Left lung (tissue), 10 donors: ENCODE measurements around the gene SLC23A2. TPM values are rescaled to one million over a fixed set of nuclear protein-coding genes. Genes with fewer than 3 reads are reported as not detected.
A peak's percentile ranks its signal among the peaks of the same experiment; 100 is the strongest.

Experiments used
- ATAC-seq: fragments of 200-7000 bp; cut with Tn5 transposase; one replicate; pipeline ENCODE4 v1.9.1; 2020; ENCODE audit warnings: moderate library complexity
- DNase-seq, 4 donors: peaks; one replicate each; pipeline ENCODE4 v3.0.0-alpha.2; 2013 to 2020
- H3K27ac ChIP-seq, 2 donors: fragments of 200-600 bp; sonication (generic) in 1 of 2; one replicate each; pipeline versions ENCODE4 v1.5.0 to v1.8.0; 2020 to 2021
- H3K27me3 ChIP-seq, 2 donors: fragments of 200-600 bp; sonication (generic) in 1 of 2; one replicate each; pipeline versions ENCODE4 v1.5.0 to v1.8.0; 2020 to 2021
- H3K36me3 ChIP-seq, 2 donors: fragments of 200-600 bp; sonication (generic) in 1 of 2; one replicate each; pipeline versions ENCODE4 v1.5.0 to v1.8.0; 2020 to 2021
- H3K4me1 ChIP-seq, 2 donors: fragments of 200-600 bp; one replicate each; pipeline ENCODE4 v1.8.0; 2021
- H3K4me3 ChIP-seq, 2 donors: fragments of 200-600 bp; sonication (generic) in 1 of 2; one replicate each; pipeline versions ENCODE4 v1.5.0 to v1.8.0; 2020 to 2021; ENCODE audit warnings: mild to moderate bottlenecking in 1 of 2
- H3K9me3 ChIP-seq, 2 donors: fragments of 200-600 bp; sonication (generic) in 1 of 2; one replicate each; pipeline versions ENCODE4 v1.5.0 to v1.8.0; 2020 to 2021
- intact Hi-C, 2 donors: fragments of 100-400 bp; cut with DNase I; formaldehyde crosslinking; loops; one replicate each; pipeline versions ENCODE4 v1.11.2 to v1.14.2; 2022
- polyA plus RNA-seq, 6 donors: library from polyadenylated mRNA; unstranded; fragments of 120-200 nt; gene quantifications; one replicate each; pipeline ENCODE4 v1.2.1, GENCODE V29; 2013; ENCODE audit not compliant: insufficient read length in 6 of 6
- total RNA-seq, 2 donors: library from RNA; stranded (reverse); fragmentation: NEBNext Ultra II Directional; extraction: Animal tissue kit (Norgen Biotek cat#: 25700); gene quantifications; one replicate each; pipeline ENCODE4 v1.2.1, GENCODE V29; 2021
- TF ChIP-seq, protein P1 (sequence below), 2 donors: fragments of 200-600 bp; sonication (generic) in 1 of 2; IDR thresholded peaks; one replicate each; pipeline versions ENCODE4 v1.5.0 to v1.8.0; 2021; ENCODE audit warnings: antibody characterized with exemption in 2 of 2
- donor health status: DM: no; HTN: yes; CAD: no.
- donor health status: DM: no; HTN: no; CAD: no.

The SLC23A2 gene
- total and polyA plus RNA-seq, 8 donors, result 15.8 to 27.1 (median 25.9) TPM

DNA sequence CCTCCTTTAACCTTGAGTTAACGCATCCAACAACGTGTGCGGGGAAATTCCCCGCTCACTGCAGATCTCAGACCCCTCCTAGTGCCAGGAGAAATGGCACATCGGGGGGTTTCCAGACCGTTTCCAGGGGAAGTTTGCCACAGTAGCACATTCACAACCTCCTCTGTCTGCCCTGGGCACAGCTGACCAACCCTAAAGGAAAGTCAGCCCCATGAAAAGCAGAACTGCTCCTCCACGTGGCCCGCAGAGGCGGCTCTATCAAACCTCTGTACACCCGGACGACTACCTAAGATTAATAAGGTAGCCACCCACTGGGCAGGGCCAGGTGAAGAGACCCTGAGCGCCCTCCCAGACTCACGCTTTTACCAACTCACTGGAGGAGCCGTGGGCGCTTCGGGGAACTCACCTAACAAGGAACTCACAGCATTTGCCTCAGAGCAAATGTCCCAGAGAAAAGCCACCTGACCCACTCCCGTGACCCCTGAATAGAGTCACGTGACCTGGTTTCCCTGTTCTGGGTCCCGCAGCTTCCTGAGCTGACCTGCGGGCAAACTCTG, 186.5 kb downstream of the SLC23A2 start:
- intact Hi-C loops, result no loop called here
- H3K27ac ChIP-seq, result peak overlapping the region; percentile 90 to 98
- no peaks in the 10 kb centered on the region for H3K27me3 ChIP-seq
- peak overlapping the region in 1 of 2 donors; percentile 32 for H3K4me3 ChIP-seq
- TF ChIP-seq, protein P1, sequence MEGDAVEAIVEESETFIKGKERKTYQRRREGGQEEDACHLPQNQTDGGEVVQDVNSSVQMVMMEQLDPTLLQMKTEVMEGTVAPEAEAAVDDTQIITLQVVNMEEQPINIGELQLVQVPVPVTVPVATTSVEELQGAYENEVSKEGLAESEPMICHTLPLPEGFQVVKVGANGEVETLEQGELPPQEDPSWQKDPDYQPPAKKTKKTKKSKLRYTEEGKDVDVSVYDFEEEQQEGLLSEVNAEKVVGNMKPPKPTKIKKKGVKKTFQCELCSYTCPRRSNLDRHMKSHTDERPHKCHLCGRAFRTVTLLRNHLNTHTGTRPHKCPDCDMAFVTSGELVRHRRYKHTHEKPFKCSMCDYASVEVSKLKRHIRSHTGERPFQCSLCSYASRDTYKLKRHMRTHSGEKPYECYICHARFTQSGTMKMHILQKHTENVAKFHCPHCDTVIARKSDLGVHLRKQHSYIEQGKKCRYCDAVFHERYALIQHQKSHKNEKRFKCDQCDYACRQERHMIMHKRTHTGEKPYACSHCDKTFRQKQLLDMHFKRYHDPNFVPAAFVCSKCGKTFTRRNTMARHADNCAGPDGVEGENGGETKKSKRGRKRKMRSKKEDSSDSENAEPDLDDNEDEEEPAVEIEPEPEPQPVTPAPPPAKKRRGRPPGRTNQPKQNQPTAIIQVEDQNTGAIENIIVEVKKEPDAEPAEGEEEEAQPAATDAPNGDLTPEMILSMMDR (IDR thresholded peaks at IDR 0.05), result no peak
- ATAC-seq (peak; percentile 56), DNase-seq (peak in 2 of 4 donors; percentile 75 to 87)
- H3K36me3 ChIP-seq, result peaks cover 0 to 32% of the 10 kb centered on the region in 2 donors
- no peaks in the 10 kb centered on the region for H3K9me3 ChIP-seq
- H3K4me1 ChIP-seq, result peaks cover 16 to 98% of the 10 kb centered on the region in 2 donors

DNA sequence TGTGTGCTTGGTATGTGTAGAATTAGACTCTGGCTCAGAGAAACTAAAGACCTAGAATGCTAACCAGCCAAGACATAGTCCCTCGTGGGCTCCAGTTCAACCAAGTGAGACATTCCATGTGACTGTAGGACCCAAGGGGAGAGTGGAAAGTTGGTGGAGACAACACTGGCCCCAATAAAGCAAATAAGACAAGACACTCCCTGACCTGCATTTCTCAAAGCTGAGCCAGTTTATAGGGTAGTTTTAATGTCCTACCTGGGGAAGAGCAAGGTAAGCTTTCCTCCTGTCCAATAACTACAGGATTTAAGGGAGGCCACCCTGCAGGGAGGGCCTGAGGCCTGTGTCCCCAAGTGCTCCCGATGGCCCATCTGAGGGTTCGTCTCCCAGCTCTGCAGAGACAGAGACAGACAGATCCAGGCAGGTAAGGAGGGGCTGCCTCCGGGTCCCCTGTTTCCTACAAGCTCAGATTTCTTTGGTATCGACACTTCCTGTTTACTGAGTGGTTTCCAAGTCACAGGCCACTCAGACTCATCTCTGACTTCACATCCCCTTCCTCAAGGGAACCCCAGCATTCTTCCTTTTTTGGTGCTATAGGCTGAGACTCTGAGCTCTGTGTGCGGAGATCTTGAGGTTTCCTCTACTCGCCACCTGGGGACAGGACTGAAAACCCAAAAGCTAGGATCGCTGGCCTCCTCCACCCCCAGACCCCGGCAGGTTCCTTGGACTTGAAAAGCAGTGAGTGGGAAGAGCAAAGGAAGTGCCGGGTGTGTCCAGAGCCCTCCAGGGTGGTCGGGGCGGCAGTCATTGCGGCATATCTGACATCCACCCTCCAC, 187.2 kb downstream of the SLC23A2 start:
- H3K4me1 ChIP-seq, result peaks cover 23 to 98% of the 10 kb centered on the region in 2 donors
- peak; percentile 65 for ATAC-seq
- no peaks in the 10 kb centered on the region for H3K9me3 ChIP-seq
- intact Hi-C loops, result no loop called here
- peak overlapping the region; percentile 90 to 98 for H3K27ac ChIP-seq
- H3K27me3 ChIP-seq, result no peaks in the 10 kb centered on the region
- H3K4me3 ChIP-seq, result peak overlapping the region in 1 of 2 donors; percentile 32
- TF ChIP-seq, protein P1 (IDR thresholded peaks at IDR 0.05), result no peak
- peaks cover 0 to 25% of the 10 kb centered on the region in 2 donors for H3K36me3 ChIP-seq
- no peak for DNase-seq

DNA sequence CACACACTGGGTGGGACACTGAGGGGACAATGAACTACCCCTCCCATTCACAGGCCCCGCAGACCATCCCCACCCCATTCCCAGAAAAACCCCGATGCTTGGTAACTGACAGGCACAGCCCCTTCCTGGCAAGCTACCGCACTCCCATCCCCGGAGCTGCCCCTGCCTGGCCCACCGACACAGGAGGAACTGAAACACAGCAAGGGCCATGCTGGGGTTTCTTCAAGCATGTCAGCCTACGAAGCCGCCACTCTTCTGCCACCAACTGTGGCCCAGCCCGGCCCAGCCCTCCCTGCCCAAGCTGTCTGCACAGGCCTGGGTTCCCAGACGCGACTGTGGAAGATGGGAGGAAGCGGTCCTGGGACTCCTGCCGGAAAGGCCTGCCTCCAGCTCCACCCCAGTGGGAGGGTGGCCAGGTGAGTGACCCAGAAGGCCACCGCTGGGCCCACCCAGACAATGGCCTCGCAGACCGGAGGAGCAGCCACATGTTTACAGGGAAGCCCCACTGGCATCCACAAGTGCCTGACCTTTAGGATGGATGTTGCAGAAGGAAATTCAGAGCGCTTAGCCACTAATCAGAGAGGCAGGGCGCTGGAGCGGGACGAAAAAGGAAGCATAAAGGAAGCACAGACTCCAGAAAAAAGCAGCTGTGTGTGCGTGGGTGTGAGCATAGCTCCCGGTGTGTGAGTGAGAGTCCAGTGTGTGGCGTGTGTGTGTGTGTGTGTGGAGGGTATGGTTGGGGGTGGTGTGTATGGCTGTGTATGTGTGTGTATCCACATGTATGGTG, 188.0 kb downstream of the SLC23A2 start:
- TF ChIP-seq, protein P1 (IDR thresholded peaks at IDR 0.05), result no peak
- ATAC-seq (peak; percentile 17), DNase-seq (peak in 1 of 4 donors; percentile 81)
- peak overlapping the region in 1 of 2 donors; percentile 32 for H3K4me3 ChIP-seq
- H3K27ac ChIP-seq, result peak overlapping the region; percentile 90 to 98
- H3K27me3 ChIP-seq, result no peaks in the 10 kb centered on the region
- H3K9me3 ChIP-seq, result no peaks in the 10 kb centered on the region
- peaks cover 0 to 17% of the 10 kb centered on the region in 2 donors for H3K36me3 ChIP-seq
- H3K4me1 ChIP-seq, result peaks cover 26 to 98% of the 10 kb centered on the region in 2 donors
- intact Hi-C loops, result no loop called here

DNA sequence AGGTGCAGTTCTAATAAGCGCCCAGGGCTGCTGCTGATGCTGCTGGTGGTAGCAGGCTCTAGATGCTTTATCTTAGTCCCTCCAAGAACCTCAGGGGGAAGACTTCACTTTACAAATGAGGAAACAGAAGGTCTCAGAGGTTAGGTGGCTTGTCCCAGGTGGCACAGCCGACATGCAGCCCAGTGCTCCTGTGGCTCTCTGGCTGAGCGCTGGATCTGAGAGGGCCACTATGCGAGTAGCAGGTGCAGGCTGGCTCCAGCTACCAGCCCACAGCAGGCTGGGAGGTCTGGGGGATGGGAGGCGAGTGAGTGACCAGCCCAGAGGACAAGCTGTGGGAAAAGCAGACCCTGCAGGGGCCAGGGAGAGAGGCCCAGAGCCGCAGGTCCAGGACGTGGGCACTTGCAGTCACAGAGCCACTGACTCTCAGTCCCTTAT, 188.7 kb downstream of the SLC23A2 start:
- H3K36me3 ChIP-seq, result peaks cover 0 to 11% of the 10 kb centered on the region in 2 donors
- ATAC-seq (no peak), DNase-seq (no peak)
- TF ChIP-seq, protein P1 (IDR thresholded peaks at IDR 0.05), result no peak
- H3K27ac ChIP-seq, result peak overlapping the region; percentile 90 to 98
- H3K9me3 ChIP-seq, result no peaks in the 10 kb centered on the region
- H3K4me3 ChIP-seq, result peak overlapping the region in 1 of 2 donors; percentile 32
- intact Hi-C loops, result no loop called here
- H3K4me1 ChIP-seq, result peaks cover 26 to 98% of the 10 kb centered on the region in 2 donors
- H3K27me3 ChIP-seq, result no peaks in the 10 kb centered on the region
